ENCODE data around the gene ANXA5. TPM values are rescaled to one million over a fixed set of nuclear protein-coding genes. Genes with fewer than 3 reads are reported as not detected.

The ANXA5 gene
- total RNA-seq (100 to 1,000 TPM; 145 to 218 (median 167) TPM), polyA plus RNA-seq (168 TPM)
- long read RNA-seq, donor 1, transcript ANXA5-201 (13 exons, 1,762 nt): major isoform, 401 of 426 reads
- long read RNA-seq, donor 1, partial matches to known transcripts: 12 of 426 reads
- long read RNA-seq, donor 1, other reads (novel, unspliced or antisense): 12 of 426 reads
- long read RNA-seq, donor 2, transcript ANXA5-201 (13 exons, 1,762 nt): major isoform, 126 of 133 reads
- long read RNA-seq, donor 2, partial matches to known transcripts: 5 of 133 reads
- long read RNA-seq, donor 2, other reads (novel, unspliced or antisense): 2 of 133 reads
- long read RNA-seq, donor 3, transcript ANXA5-201 (13 exons, 1,762 nt): major isoform, 1,181 of 1,270 reads
- long read RNA-seq, donor 3, partial matches to known transcripts: 27 of 1,270 reads
- long read RNA-seq, donor 3, other reads (novel, unspliced or antisense): 60 of 1,270 reads
- long read RNA-seq, donor 4, transcript ANXA5-201 (13 exons, 1,762 nt): major isoform, 151 of 166 reads
- long read RNA-seq, donor 4, partial matches to known transcripts: 5 of 166 reads
- long read RNA-seq, donor 4, other reads (novel, unspliced or antisense): 10 of 166 reads

GRCh38 chr4:121696581-121697461, at the start of gene ANXA5:
Gene ANXA5, minus strand, starts transcription at chr4:121696980. Its CDS starts 391 bp downstream, at chr4:121696589.
- intact Hi-C loops (cut with DNase I): no loop called here
- Histone ChIP-seq H3K4me1 (ENCODE audit: control insufficient read depth, insufficient read depth, low read length) (peaks cover 3% of the 10 kb centered on the region), H3K9me3 (ENCODE audit: control insufficient read depth, low read length) (no peaks in the 10 kb centered on the region), H3K4me3 (ENCODE audit: low read length) (peak within 1 kb of the TSS; percentile 92), H3K27ac (ENCODE audit: low read length) (peak within 1 kb of the TSS; percentile 95), H3K27me3 (ENCODE audit: control insufficient read depth, insufficient read depth) (no peaks in the 10 kb centered on the region)
- peak; percentile 92 to 97 (median 97) for DNase-seq
- WGBS: under 1% methylated on average over 91 of the region's 91 CpGs
- ATAC-seq: peak; percentile 98 to 99

GRCh38 chr4:121742794-121743193, 46.0 kb upstream of the ANXA5 start:
- H3K9me3 ChIP-seq (ENCODE audit: control insufficient read depth, low read length): no peaks in the 10 kb centered on the region
- DNase-seq (no peak), ATAC-seq (no peak)
- no peak overlapping the region for H3K4me3 ChIP-seq (ENCODE audit: low read length)
- H3K4me1 ChIP-seq (ENCODE audit: control insufficient read depth, insufficient read depth, low read length): no peaks in the 10 kb centered on the region
- WGBS: 65% methylated on average over 3 of the region's 3 CpGs
- no peaks in the 10 kb centered on the region for H3K27me3 ChIP-seq (ENCODE audit: control insufficient read depth, insufficient read depth)
- H3K27ac ChIP-seq (ENCODE audit: low read length): no peak overlapping the region
- intact Hi-C loops (cut with DNase I): no loop called here

GRCh38 chr4:121741751-121742150, 45.0 kb upstream of the ANXA5 start:
- H3K27me3 ChIP-seq (ENCODE audit: control insufficient read depth, insufficient read depth): no peaks in the 10 kb centered on the region
- H3K27ac ChIP-seq (ENCODE audit: low read length): no peak overlapping the region
- H3K4me3 ChIP-seq (ENCODE audit: low read length): no peak overlapping the region
- WGBS: 37% methylated on average over 7 of the region's 7 CpGs
- DNase-seq (no peak), ATAC-seq (peak; percentile 60 to 65)
- intact Hi-C loops (cut with DNase I): no loop called here
- H3K4me1 ChIP-seq (ENCODE audit: control insufficient read depth, insufficient read depth, low read length): no peaks in the 10 kb centered on the region
- H3K9me3 ChIP-seq (ENCODE audit: control insufficient read depth, low read length): no peaks in the 10 kb centered on the region

- Histone ChIP-seq H3K27me3 (ENCODE audit: control insufficient read depth, insufficient read depth) (no peaks in the 10 kb centered on the region), H3K9me3 (ENCODE audit: control insufficient read depth, low read length) (no peaks in the 10 kb centered on the region), H3K4me3 (ENCODE audit: low read length) (no peak overlapping the region), H3K27ac (ENCODE audit: low read length) (no peak overlapping the region), H3K4me1 (ENCODE audit: control insufficient read depth, insufficient read depth, low read length) (no peaks in the 10 kb centered on the region)
- WGBS: 76% methylated on average over 12 of the region's 12 CpGs
- intact Hi-C loops (cut with DNase I): no loop called here
- no peak for ATAC-seq
- DNase-seq: no peak
Measured at GRCh38 chr4:121740796-121741409, 44.1 kb upstream of the ANXA5 start.

- Histone ChIP-seq H3K4me3 (ENCODE audit: low read length) (no peak overlapping the region), H3K4me1 (ENCODE audit: control insufficient read depth, insufficient read depth, low read length) (no peaks in the 10 kb centered on the region), H3K27ac (ENCODE audit: low read length) (no peak overlapping the region), H3K27me3 (ENCODE audit: control insufficient read depth, insufficient read depth) (no peaks in the 10 kb centered on the region), H3K9me3 (ENCODE audit: control insufficient read depth, low read length) (no peaks in the 10 kb centered on the region)
- intact Hi-C loops (cut with DNase I): loop anchor here in 2 of 4 donors (10.0 kb wide), 2 partner anchors 255 to 365 kb away; no protein-coding TSS in a partner anchor
- ATAC-seq (no peak), DNase-seq (no peak)
- 28% methylated on average over 2 of the region's 2 CpGs for WGBS
Measured at GRCh38 chr4:121739575-121739974, 42.8 kb upstream of the ANXA5 start.

GRCh38 chr4:121738780-121739535, 42.2 kb upstream of the ANXA5 start:
- no peak overlapping the region for H3K4me3 ChIP-seq (ENCODE audit: low read length)
- no peaks in the 10 kb centered on the region for H3K9me3 ChIP-seq (ENCODE audit: control insufficient read depth, low read length)
- H3K27ac ChIP-seq (ENCODE audit: low read length): no peak overlapping the region
- ATAC-seq: peak; percentile 44 to 58
- H3K27me3 ChIP-seq (ENCODE audit: control insufficient read depth, insufficient read depth): no peaks in the 10 kb centered on the region
- no peaks in the 10 kb centered on the region for H3K4me1 ChIP-seq (ENCODE audit: control insufficient read depth, insufficient read depth, low read length)
- DNase-seq: no peak
- whole genome bisulfite sequencing: 56% methylated on average over 2 of the region's 2 CpGs
- intact Hi-C loops (cut with DNase I): loop anchor here in 2 of 4 donors (10.0 kb wide), 2 partner anchors 254 to 364 kb away; no protein-coding TSS in a partner anchor

- no peak overlapping the region for H3K4me3 ChIP-seq (ENCODE audit: low read length)
- H3K9me3 ChIP-seq (ENCODE audit: control insufficient read depth, low read length): no peaks in the 10 kb centered on the region
- no peak overlapping the region for H3K27ac ChIP-seq (ENCODE audit: low read length)
- H3K4me1 ChIP-seq (ENCODE audit: control insufficient read depth, insufficient read depth, low read length): no peaks in the 10 kb centered on the region
- intact Hi-C loops (cut with DNase I): loop anchor here in 2 of 4 donors (10.0 kb wide), 2 partner anchors 253 to 363 kb away; no protein-coding TSS in a partner anchor
- DNase-seq (no peak), ATAC-seq (no peak)
- H3K27me3 ChIP-seq (ENCODE audit: control insufficient read depth, insufficient read depth): no peaks in the 10 kb centered on the region
- 40% methylated on average over 10 of the region's 10 CpGs for WGBS
Measured at GRCh38 chr4:121737846-121738554, 41.2 kb upstream of the ANXA5 start.

GRCh38 chr4:121736735-121737351, 40.1 kb upstream of the ANXA5 start:
- intact Hi-C loops (cut with DNase I): loop anchor here in 2 of 4 donors (10.0 kb wide), 2 partner anchors 252 to 362 kb away; no protein-coding TSS in a partner anchor
- DNase-seq (no peak), ATAC-seq (peak; percentile 16 to 39)
- 77% methylated on average over 5 of the region's 5 CpGs for WGBS
- Histone ChIP-seq H3K27me3 (ENCODE audit: control insufficient read depth, insufficient read depth) (no peaks in the 10 kb centered on the region), H3K4me3 (ENCODE audit: low read length) (no peak overlapping the region), H3K4me1 (ENCODE audit: control insufficient read depth, insufficient read depth, low read length) (no peaks in the 10 kb centered on the region), H3K9me3 (ENCODE audit: control insufficient read depth, low read length) (no peaks in the 10 kb centered on the region), H3K27ac (ENCODE audit: low read length) (no peak overlapping the region)

GRCh38 chr4:121734571-121734970, 37.8 kb upstream of the ANXA5 start:
- Histone ChIP-seq H3K4me3 (ENCODE audit: low read length) (no peak overlapping the region), H3K4me1 (ENCODE audit: control insufficient read depth, insufficient read depth, low read length) (no peaks in the 10 kb centered on the region), H3K9me3 (ENCODE audit: control insufficient read depth, low read length) (no peaks in the 10 kb centered on the region), H3K27me3 (ENCODE audit: control insufficient read depth, insufficient read depth) (no peaks in the 10 kb centered on the region), H3K27ac (ENCODE audit: low read length) (no peak overlapping the region)
- intact Hi-C loops (cut with DNase I): loop anchor here in 2 of 4 donors (10.0 kb wide), 2 partner anchors 250 to 360 kb away; no protein-coding TSS in a partner anchor
- no peak for ATAC-seq
- DNase-seq: no peak
- WGBS: 83% methylated on average over 1 of the region's 1 CpG
